Measurements from ENCODE around the gene PRSS22. TPM values are rescaled to one million over a fixed set of nuclear protein-coding genes. Genes with fewer than 3 reads are reported as not detected.

Gene PRSS22
- total and polyA plus RNA-seq, 2 donors from 2014 or later, result 11.0 to 30.8 TPM

GRCh38 chr16:2825049-2825742 is 32.8 kb downstream of the PRSS22 start:
- H3K27ac ChIP-seq (ENCODE audit: low read depth in 2 of 2, low read length in 2 of 2), result no peak overlapping the region
- H3K4me1 ChIP-seq (ENCODE audit: control insufficient read depth in 2 of 3, insufficient read depth in 2 of 3, low read depth in 1 of 3, low read length in 3 of 3), result no peaks in the 10 kb centered on the region
- DNase-seq (no peak), FAIRE-seq (no peak)
- no peak for TF ChIP-seq CTCF (IDR thresholded peaks at IDR 0.05; ENCODE audit: borderline replicate concordance, extremely low read depth, insufficient read depth)
- intact Hi-C loops (cut with DNase I), result no loop called here
- H3K9ac ChIP-seq (ENCODE audit: low read length in 3 of 3), result no peak overlapping the region
- H3K9me3 ChIP-seq (ENCODE audit: control insufficient read depth in 2 of 3, insufficient read depth in 1 of 3, low read length in 3 of 3), result no peaks in the 10 kb centered on the region
- H3K36me3 ChIP-seq (ENCODE audit: control insufficient read depth in 2 of 3, insufficient read depth in 3 of 3, low read length in 3 of 3), result no peaks in the 10 kb centered on the region
- no peaks in the 10 kb centered on the region for H3K27me3 ChIP-seq (ENCODE audit: control insufficient read depth, insufficient read depth, low read length)
- H3K4me3 ChIP-seq (ENCODE audit: low read length in 3 of 3), result no peak overlapping the region

- Histone ChIP-seq H3K36me3 (ENCODE audit: control insufficient read depth in 2 of 3, insufficient read depth in 3 of 3, low read length in 3 of 3) (no peaks in the 10 kb centered on the region), H3K27me3 (ENCODE audit: control insufficient read depth, insufficient read depth, low read length) (no peaks in the 10 kb centered on the region), H3K27ac (ENCODE audit: low read depth in 2 of 2, low read length in 2 of 2) (no peak overlapping the region), H3K9me3 (ENCODE audit: control insufficient read depth in 2 of 3, insufficient read depth in 1 of 3, low read length in 3 of 3) (no peaks in the 10 kb centered on the region), H3K9ac (ENCODE audit: low read length in 3 of 3) (no peak overlapping the region), H3K4me1 (ENCODE audit: control insufficient read depth in 2 of 3, insufficient read depth in 2 of 3, low read depth in 1 of 3, low read length in 3 of 3) (no peaks in the 10 kb centered on the region), H3K4me3 (ENCODE audit: low read length in 3 of 3) (no peak overlapping the region)
- DNase-seq (no peak), FAIRE-seq (no peak)
- TF ChIP-seq CTCF (IDR thresholded peaks at IDR 0.05; ENCODE audit: borderline replicate concordance, extremely low read depth, insufficient read depth), result no peak
- intact Hi-C loops (cut with DNase I), result no loop called here
These were observed 33.3 kb downstream of the PRSS22 start for GRCh38 chr16:2824626-2825025.

- Histone ChIP-seq H3K27ac (ENCODE audit: low read depth in 2 of 2, low read length in 2 of 2) (no peak overlapping the region), H3K4me3 (ENCODE audit: low read length in 3 of 3) (no peak overlapping the region), H3K27me3 (ENCODE audit: control insufficient read depth, insufficient read depth, low read length) (no peaks in the 10 kb centered on the region), H3K4me1 (ENCODE audit: control insufficient read depth in 2 of 3, insufficient read depth in 2 of 3, low read depth in 1 of 3, low read length in 3 of 3) (no peaks in the 10 kb centered on the region), H3K36me3 (ENCODE audit: control insufficient read depth in 2 of 3, insufficient read depth in 3 of 3, low read length in 3 of 3) (no peaks in the 10 kb centered on the region), H3K9ac (ENCODE audit: low read length in 3 of 3) (no peak overlapping the region), H3K9me3 (ENCODE audit: control insufficient read depth in 2 of 3, insufficient read depth in 1 of 3, low read length in 3 of 3) (no peaks in the 10 kb centered on the region)
- no peak for DNase-seq
- TF ChIP-seq CTCF (IDR thresholded peaks at IDR 0.05; ENCODE audit: borderline replicate concordance, extremely low read depth, insufficient read depth), result no peak
- FAIRE-seq, result no peak
- intact Hi-C loops (cut with DNase I), result no loop called here
These were observed 35.5 kb downstream of the PRSS22 start for GRCh38 chr16:2822496-2822895.

GRCh38 chr16:2822158-2822495 is 35.8 kb downstream of the PRSS22 start:
- no peak overlapping the region for H3K27ac ChIP-seq (ENCODE audit: low read depth in 2 of 2, low read length in 2 of 2)
- no peaks in the 10 kb centered on the region for H3K9me3 ChIP-seq (ENCODE audit: control insufficient read depth in 2 of 3, insufficient read depth in 1 of 3, low read length in 3 of 3)
- no peaks in the 10 kb centered on the region for H3K27me3 ChIP-seq (ENCODE audit: control insufficient read depth, insufficient read depth, low read length)
- FAIRE-seq (no peak), DNase-seq (no peak)
- H3K9ac ChIP-seq (ENCODE audit: low read length in 3 of 3), result no peak overlapping the region
- no peaks in the 10 kb centered on the region for H3K36me3 ChIP-seq (ENCODE audit: control insufficient read depth in 2 of 3, insufficient read depth in 3 of 3, low read length in 3 of 3)
- TF ChIP-seq CTCF (IDR thresholded peaks at IDR 0.05; ENCODE audit: borderline replicate concordance, extremely low read depth, insufficient read depth), result no peak
- intact Hi-C loops (cut with DNase I), result no loop called here
- no peaks in the 10 kb centered on the region for H3K4me1 ChIP-seq (ENCODE audit: control insufficient read depth in 2 of 3, insufficient read depth in 2 of 3, low read depth in 1 of 3, low read length in 3 of 3)
- H3K4me3 ChIP-seq (ENCODE audit: low read length in 3 of 3), result no peak overlapping the region

Measured in kidney (tissue), 14 donors.